ENCODE data around the gene OR8D1.

- no peak for TF ChIP-seq CTCF (IDR thresholded peaks at IDR 0.05)
- TF ChIP-seq POLR2A (IDR thresholded peaks at IDR 0.05) = no peak
- TF ChIP-seq EP300 (IDR thresholded peaks at IDR 0.05) = no peak
- no peak for TF ChIP-seq POLR2AphosphoS5 (IDR thresholded peaks at IDR 0.05)
Observed at GRCh38 chr11:124359566-124359965, 45.8 kb upstream of the OR8D1 start.

Data from stomach (tissue), 4 donors.